Neural crest cell (in vitro differentiated cells): Measurements from ENCODE around the gene CDK12. TPM values are rescaled to one million over a fixed set of nuclear protein-coding genes. Genes with fewer than 3 reads are reported as not detected.
"Not testable (repeated sequence)": the region's sequence is repeated elsewhere in the genome, so short reads cannot be mapped to it uniquely, and the experiment has no call there.

Experiments
- DNase-seq: peaks from one replicate; pipeline ENCODE4 v3.0.0; 2021; ENCODE audit warnings: low read depth, mixed read lengths, low spot score
- H3K27ac Mint-ChIP-seq: one replicate; pipeline ENCODE4 v1.8.0; 2021; ENCODE audit warnings: mild to moderate bottlenecking, mixed read lengths; ENCODE audit not compliant: unreplicated experiment
- H3K27me3 Mint-ChIP-seq: 2 replicates; pipeline ENCODE4 v1.8.0; 2021; ENCODE audit warnings: low read depth, mild to moderate bottlenecking, mixed read lengths
- H3K36me3 Mint-ChIP-seq: 2 replicates; pipeline ENCODE4 v1.8.0; 2021; ENCODE audit warnings: low read depth, mild to moderate bottlenecking, mixed read lengths
- H3K4me1 Mint-ChIP-seq: 2 replicates; pipeline ENCODE4 v1.8.0; 2021; ENCODE audit warnings: mixed read lengths
- H3K4me3 Mint-ChIP-seq: one replicate; pipeline ENCODE4 v1.8.0; 2021; ENCODE audit warnings: mild to moderate bottlenecking, mixed read lengths
- H3K9me3 Mint-ChIP-seq: 2 replicates; pipeline ENCODE4 v1.8.0; 2021; ENCODE audit warnings: mixed read lengths
- total RNA-seq: library from RNA; stranded (reverse); gene quantifications from 2 replicates; pipeline ENCODE4 v1.2.1, GENCODE V29; 2021
- TF ChIP-seq, protein P1 (sequence below): fragments of 200-600 bp; sonication (generic); conservative IDR thresholded peaks from 2 replicates; pipeline ENCODE4 v1.5.0; 2021; ENCODE audit warnings: antibody characterized with exemption, mild to moderate bottlenecking

Gene CDK12
- total RNA-seq, 1 donor from 2014 or later = 69.8 TPM

DNA sequence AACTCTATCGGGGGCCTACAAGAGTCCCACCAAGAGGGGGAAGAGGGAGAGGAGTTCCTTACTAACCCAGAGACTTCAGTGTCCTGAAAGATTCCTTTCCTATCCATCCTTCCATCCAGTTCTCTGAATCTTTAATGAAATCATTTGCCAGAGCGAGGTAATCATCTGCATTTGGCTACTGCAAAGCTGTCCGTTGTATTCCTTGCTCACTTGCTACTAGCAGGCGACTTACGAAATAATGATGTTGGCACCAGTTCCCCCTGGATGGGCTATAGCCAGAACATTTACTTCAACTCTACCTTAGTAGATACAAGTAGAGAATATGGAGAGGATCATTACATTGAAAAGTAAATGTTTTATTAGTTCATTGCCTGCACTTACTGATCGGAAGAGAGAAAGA, 70.0 kb downstream of the CDK12 start:
- no peaks in the 10 kb centered on the region for H3K27me3 Mint-ChIP-seq
- H3K36me3 Mint-ChIP-seq = peaks cover 4% of the 10 kb centered on the region
- H3K9me3 Mint-ChIP-seq = no peaks in the 10 kb centered on the region
- no peak overlapping the region for H3K27ac Mint-ChIP-seq
- no peak overlapping the region for H3K4me3 Mint-ChIP-seq
- H3K4me1 Mint-ChIP-seq = no peaks in the 10 kb centered on the region
- no peak for DNase-seq
- TF ChIP-seq, protein P1, sequence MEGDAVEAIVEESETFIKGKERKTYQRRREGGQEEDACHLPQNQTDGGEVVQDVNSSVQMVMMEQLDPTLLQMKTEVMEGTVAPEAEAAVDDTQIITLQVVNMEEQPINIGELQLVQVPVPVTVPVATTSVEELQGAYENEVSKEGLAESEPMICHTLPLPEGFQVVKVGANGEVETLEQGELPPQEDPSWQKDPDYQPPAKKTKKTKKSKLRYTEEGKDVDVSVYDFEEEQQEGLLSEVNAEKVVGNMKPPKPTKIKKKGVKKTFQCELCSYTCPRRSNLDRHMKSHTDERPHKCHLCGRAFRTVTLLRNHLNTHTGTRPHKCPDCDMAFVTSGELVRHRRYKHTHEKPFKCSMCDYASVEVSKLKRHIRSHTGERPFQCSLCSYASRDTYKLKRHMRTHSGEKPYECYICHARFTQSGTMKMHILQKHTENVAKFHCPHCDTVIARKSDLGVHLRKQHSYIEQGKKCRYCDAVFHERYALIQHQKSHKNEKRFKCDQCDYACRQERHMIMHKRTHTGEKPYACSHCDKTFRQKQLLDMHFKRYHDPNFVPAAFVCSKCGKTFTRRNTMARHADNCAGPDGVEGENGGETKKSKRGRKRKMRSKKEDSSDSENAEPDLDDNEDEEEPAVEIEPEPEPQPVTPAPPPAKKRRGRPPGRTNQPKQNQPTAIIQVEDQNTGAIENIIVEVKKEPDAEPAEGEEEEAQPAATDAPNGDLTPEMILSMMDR = no peak

- H3K4me1 Mint-ChIP-seq = no peaks in the 10 kb centered on the region
- no peaks in the 10 kb centered on the region for H3K36me3 Mint-ChIP-seq
- DNase-seq = no peak
- no peak overlapping the region for H3K27ac Mint-ChIP-seq
- TF ChIP-seq, protein P1 = no peak
- no peak overlapping the region for H3K4me3 Mint-ChIP-seq
- no peaks in the 10 kb centered on the region for H3K27me3 Mint-ChIP-seq
- H3K9me3 Mint-ChIP-seq = no peaks in the 10 kb centered on the region
Measured at GRCh38 chr17:39533891-39534290, 72.6 kb downstream of the CDK12 start.

DNA sequence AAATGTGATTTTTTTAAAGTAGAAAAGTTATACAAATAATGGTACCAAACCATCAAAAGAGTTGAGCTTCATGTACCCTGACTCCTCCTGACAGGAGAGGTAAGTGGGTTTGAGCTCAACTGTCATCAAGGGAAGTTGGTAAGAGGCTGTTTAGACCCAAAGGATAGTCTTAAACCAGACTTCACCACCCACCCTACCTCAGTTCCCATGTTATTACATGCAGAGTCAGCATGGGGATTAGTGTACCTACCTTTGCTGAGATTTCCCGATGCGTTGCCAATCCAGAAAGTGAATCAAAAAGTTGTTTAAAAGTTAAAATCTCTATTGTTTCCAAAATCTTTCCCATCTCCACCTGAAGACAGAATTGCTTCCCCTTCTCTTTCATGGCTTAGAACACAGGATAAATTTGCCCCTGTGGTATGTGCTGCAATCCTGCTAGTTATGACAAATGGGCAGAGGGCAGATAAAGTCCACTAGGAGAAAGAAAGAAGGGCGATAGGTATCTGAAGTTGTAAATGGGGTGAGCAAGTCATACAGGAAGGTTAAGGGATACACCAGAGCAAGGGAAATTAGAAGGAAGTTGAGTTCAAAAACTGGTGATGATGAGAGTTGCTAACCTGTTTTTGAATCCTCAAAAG, 73.6 kb downstream of the CDK12 start:
- Mint-ChIP-seq H3K4me3 (no peak overlapping the region), H3K4me1 (no peaks in the 10 kb centered on the region), H3K36me3 (no peaks in the 10 kb centered on the region), H3K27me3 (no peaks in the 10 kb centered on the region), H3K9me3 (no peaks in the 10 kb centered on the region), H3K27ac (no peak overlapping the region)
- TF ChIP-seq, protein P1 = no peak
- no peak for DNase-seq

GRCh38 chr17:39536468-39536867, 75.2 kb downstream of the CDK12 start:
- no peaks in the 10 kb centered on the region for H3K27me3 Mint-ChIP-seq
- TF ChIP-seq, protein P1 = no peak
- H3K36me3 Mint-ChIP-seq = no peaks in the 10 kb centered on the region
- H3K4me3 Mint-ChIP-seq = no peak overlapping the region
- DNase-seq = no peak
- H3K27ac Mint-ChIP-seq = no peak overlapping the region
- no peaks in the 10 kb centered on the region for H3K9me3 Mint-ChIP-seq
- H3K4me1 Mint-ChIP-seq = no peaks in the 10 kb centered on the region

- not testable (repeated sequence) for DNase-seq, H3K4me1 Mint-ChIP-seq, H3K27ac Mint-ChIP-seq, H3K4me3 Mint-ChIP-seq, H3K36me3 Mint-ChIP-seq, H3K27me3 Mint-ChIP-seq, H3K9me3 Mint-ChIP-seq
Measured at GRCh38 chr17:39537364-39537763, 76.1 kb downstream of the CDK12 start.

GRCh38 chr17:39538866-39539265, 77.6 kb downstream of the CDK12 start:
- no peaks in the 10 kb centered on the region for H3K36me3 Mint-ChIP-seq
- TF ChIP-seq, protein P1 = no peak
- H3K27me3 Mint-ChIP-seq = no peaks in the 10 kb centered on the region
- no peak for DNase-seq
- no peak overlapping the region for H3K27ac Mint-ChIP-seq
- H3K9me3 Mint-ChIP-seq = no peaks in the 10 kb centered on the region
- no peak overlapping the region for H3K4me3 Mint-ChIP-seq
- H3K4me1 Mint-ChIP-seq = no peaks in the 10 kb centered on the region
